HepG2 (cell line): ENCODE measurements around the gene ARL3. TPM values are rescaled to one million over a fixed set of nuclear protein-coding genes. Genes with fewer than 3 reads are reported as not detected.

Experiments used
- CBFB ChIP-seq: sonication (generic); formaldehyde crosslinking; IDR thresholded peaks from 2 replicates; pipeline ENCODE4 v1.4.0; 2020; ENCODE audit warnings: missing genetic modification reagents
- FOXO1 ChIP-seq: sonication (generic); formaldehyde crosslinking; IDR thresholded peaks from 2 replicates; pipeline ENCODE4 v1.4.0; 2020; ENCODE audit warnings: missing genetic modification reagents
- GATAD2A ChIP-seq: IDR thresholded peaks from 2 replicates; pipeline ENCODE4 v1.6.1; 2016
- HDAC1 ChIP-seq: sonication (generic); formaldehyde crosslinking; IDR thresholded peaks from 2 replicates; pipeline ENCODE4 v1.5.1; 2020; ENCODE audit warnings: mild to moderate bottlenecking, missing genetic modification reagents
- HNRNPUL1 ChIP-seq: fragments of 200-400 bp; formaldehyde crosslinking; IDR thresholded peaks from 2 replicates; pipeline ENCODE4 v1.6.1; 2017; ENCODE audit warnings: low read depth, mild to moderate bottlenecking, low read length, moderate library complexity
- KAT8 ChIP-seq: IDR thresholded peaks from 2 replicates; pipeline ENCODE4 v1.6.1; 2016; ENCODE audit warnings: missing genetic modification reagents, missing compliant biosample characterization
- MED1 ChIP-seq: sonication (generic); formaldehyde crosslinking; IDR thresholded peaks from 2 replicates; pipeline ENCODE4 v1.4.0; 2020; ENCODE audit warnings: missing genetic modification reagents
- MED8 ChIP-seq: sonication (generic); formaldehyde crosslinking; IDR thresholded peaks from 2 replicates; pipeline ENCODE4 v1.8.1; 2023; ENCODE audit warnings: mild to moderate bottlenecking, missing genetic modification reagents; ENCODE audit not compliant: insufficient replicate concordance
- NCOA5 ChIP-seq: sonication (generic); formaldehyde crosslinking; IDR thresholded peaks from 2 replicates; pipeline ENCODE4 v1.4.0; 2020; ENCODE audit warnings: missing genetic modification reagents
- PAWR ChIP-seq: sonication (generic); formaldehyde crosslinking; IDR thresholded peaks from 2 replicates; pipeline ENCODE4 v1.4.0; 2020; ENCODE audit warnings: missing genetic modification reagents, mild to moderate bottlenecking, borderline replicate concordance
- SAFB2 ChIP-seq: sonication (generic); formaldehyde crosslinking; IDR thresholded peaks from 2 replicates; pipeline ENCODE4 v1.5.1; 2020; ENCODE audit warnings: missing genetic modification reagents, low read depth, mild to moderate bottlenecking, borderline replicate concordance
- SIN3B ChIP-seq: fragments of 150-350 bp; IDR thresholded peaks from 2 replicates; pipeline ENCODE4 v1.6.1; 2014; ENCODE audit warnings: low read length
- SIX4 ChIP-seq: sonication (generic); formaldehyde crosslinking; IDR thresholded peaks from 2 replicates; pipeline ENCODE4 v1.4.0; 2020; ENCODE audit warnings: missing genetic modification reagents
- SRF ChIP-seq: IDR thresholded peaks from 2 replicates; pipeline ENCODE4 v1.6.1; 2011; ENCODE audit warnings: mild to moderate bottlenecking, low read depth, low read length, moderate library complexity
- SRSF1 ChIP-seq: fragments of 200-400 bp; formaldehyde crosslinking; optimal IDR thresholded peaks from 2 replicates; pipeline ENCODE3; 2017; ENCODE audit warnings: mild to moderate bottlenecking, low read depth, low read length, moderate library complexity
- ZBTB38 ChIP-seq: sonication (generic); formaldehyde crosslinking; IDR thresholded peaks from 2 replicates; pipeline ENCODE4 v1.5.1; 2020; ENCODE audit warnings: mild to moderate bottlenecking, missing genetic modification reagents
- ZNF382 ChIP-seq: sonication (generic); formaldehyde crosslinking; IDR thresholded peaks from 2 replicates; pipeline ENCODE4 v1.5.0; 2020; ENCODE audit warnings: missing genetic modification reagents, mild to moderate bottlenecking, borderline replicate concordance
- ZNF570 ChIP-seq: sonication (generic); formaldehyde crosslinking; IDR thresholded peaks from 2 replicates; pipeline ENCODE4 v1.4.0; 2020; ENCODE audit warnings: mild to moderate bottlenecking, missing genetic modification reagents, borderline replicate concordance
- ZNF589 ChIP-seq: sonication (generic); formaldehyde crosslinking; conservative IDR thresholded peaks from 2 replicates; pipeline ENCODE4 v1.8.0; 2022; ENCODE audit warnings: mild to moderate bottlenecking, moderate library complexity, missing genetic modification reagents
- ZNF720 ChIP-seq: sonication (generic); formaldehyde crosslinking; IDR thresholded peaks from 2 replicates; pipeline ENCODE4 v1.4.0; 2020; ENCODE audit warnings: missing genetic modification reagents
- polyA plus RNA-seq, 8 experiments: library from polyadenylated mRNA; depleted of rRNA in 3 of 8; stranded (reverse) in 7 of 8; unstranded in 1 of 8; fragments of >200 nt; fragmentation: Illumina TruSeq in 4 of 8; extraction: Trizol in 4 of 8; gene quantifications; 2 replicates each; pipeline versions ENCODE4 v1.2.1 to v1.2.3, GENCODE V29; 2011 to 2016; ENCODE audit warnings: low read depth in 4 of 8, missing spikeins in 1 of 8, mixed read lengths in 1 of 8; ENCODE audit not compliant: insufficient read depth in 1 of 8
- total RNA-seq, 5 experiments: library from RNA; depleted of rRNA; stranded (reverse); fragments of >200 nt; fragmentation: Illumina TruSeq; extraction: Trizol; gene quantifications; 2 replicates each; pipeline ENCODE4 v1.2.3, GENCODE V29; 2016; ENCODE audit warnings: low read depth in 1 of 5
- TF ChIP-seq, protein P1 (sequence below): sonication (generic); formaldehyde crosslinking; IDR thresholded peaks from 2 replicates; pipeline ENCODE4 v1.4.0; 2020; ENCODE audit warnings: missing genetic modification reagents
- TF ChIP-seq, protein P2 (sequence below): sonication (generic); formaldehyde crosslinking; IDR thresholded peaks from 2 replicates; pipeline ENCODE4 v1.8.0; 2022; ENCODE audit warnings: mild to moderate bottlenecking, missing genetic modification reagents, borderline replicate concordance
- TF ChIP-seq, protein P3 (sequence below), 2 experiments: sonication (generic) in 1 of 2; formaldehyde crosslinking in 1 of 2; IDR thresholded peaks; 2 replicates each; pipeline versions ENCODE4 v1.5.1 to v1.6.1; 2011 to 2020; ENCODE audit warnings: borderline replicate concordance in 1 of 2, low read depth in 1 of 2, low read length in 1 of 2, mild to moderate bottlenecking in 1 of 2, missing genetic modification reagents in 1 of 2, moderate library complexity in 1 of 2

Gene ARL3
- total and polyA plus RNA-seq, 2 of the 13 experiments (the other 11 are each of a cell fraction or from before 2014, with no cell fraction given), result 5.2 to 6.6 TPM

DNA sequence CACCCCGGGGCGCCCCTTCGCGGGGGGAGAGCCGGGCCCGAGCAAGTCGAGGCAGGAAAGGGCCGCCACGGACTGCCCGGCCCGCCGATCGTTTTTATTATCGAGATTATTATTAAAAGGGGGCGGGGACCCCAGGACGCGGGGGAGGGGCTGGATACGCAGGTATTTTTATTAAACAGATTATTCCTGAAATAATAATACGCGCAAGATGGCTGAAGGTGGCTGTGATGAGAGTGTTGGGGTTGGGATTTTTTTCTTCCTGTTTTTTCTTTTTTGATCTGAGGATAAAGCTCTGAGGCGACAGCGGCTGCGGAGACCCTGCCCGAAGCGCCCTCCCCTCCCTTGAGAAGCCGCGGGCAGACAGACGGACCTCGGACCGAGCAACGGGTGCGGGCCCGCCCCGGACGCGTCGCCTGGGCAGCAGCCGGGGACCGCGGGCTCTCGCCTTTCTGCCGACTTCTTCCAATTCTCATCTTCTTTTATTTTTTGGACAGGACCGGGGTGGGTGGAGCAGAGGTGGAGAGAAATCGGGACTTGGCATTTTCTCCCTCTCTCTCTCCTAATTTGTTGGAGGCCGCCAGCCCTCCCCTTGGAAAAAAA, 71.4 kb downstream of the ARL3 start (continued):
- TF ChIP-seq, protein P1, sequence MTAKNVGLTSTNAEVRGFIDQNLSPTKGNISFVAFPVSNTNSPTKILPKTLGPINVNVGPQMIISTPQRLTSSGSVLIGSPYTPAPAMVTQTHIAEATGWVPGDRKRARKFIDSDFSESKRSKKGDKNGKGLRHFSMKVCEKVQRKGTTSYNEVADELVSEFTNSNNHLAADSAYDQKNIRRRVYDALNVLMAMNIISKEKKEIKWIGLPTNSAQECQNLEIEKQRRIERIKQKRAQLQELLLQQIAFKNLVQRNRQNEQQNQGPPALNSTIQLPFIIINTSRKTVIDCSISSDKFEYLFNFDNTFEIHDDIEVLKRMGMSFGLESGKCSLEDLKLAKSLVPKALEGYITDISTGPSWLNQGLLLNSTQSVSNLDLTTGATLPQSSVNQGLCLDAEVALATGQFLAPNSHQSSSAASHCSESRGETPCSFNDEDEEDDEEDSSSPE (CRISPR knock-in tag), result 0 out of 2 replicates have a peak, but pooled peaks have one; percentile 20
- TF ChIP-seq, protein P2, sequence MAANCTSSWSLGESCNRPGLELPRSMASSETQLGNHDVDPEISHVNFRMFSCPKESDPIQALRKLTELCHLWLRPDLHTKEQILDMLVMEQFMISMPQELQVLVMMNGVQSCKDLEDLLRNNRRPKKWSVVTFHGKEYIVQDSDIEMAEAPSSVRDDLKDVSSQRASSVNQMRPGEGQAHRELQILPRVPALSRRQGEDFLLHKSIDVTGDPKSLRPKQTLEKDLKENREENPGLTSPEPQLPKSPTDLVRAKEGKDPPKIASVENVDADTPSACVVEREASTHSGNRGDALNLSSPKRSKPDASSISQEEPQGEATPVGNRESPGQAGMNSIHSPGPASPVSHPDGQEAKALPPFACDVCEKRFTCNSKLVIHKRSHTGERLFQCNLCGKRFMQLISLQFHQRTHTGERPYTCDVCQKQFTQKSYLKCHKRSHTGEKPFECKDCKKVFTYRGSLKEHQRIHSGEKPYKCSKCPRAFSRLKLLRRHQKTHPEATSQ (CRISPR knock-in tag), result no peak
- TF ChIP-seq CBFB (CRISPR knock-in tag) (no peak), SIN3B (no peak), ZNF570 (no peak), HNRNPUL1 (no peak), SIX4 (CRISPR knock-in tag) (no peak), ZNF720 (no peak), ZBTB38 (no peak), MED8 (CRISPR knock-in tag) (no peak), GATAD2A (CRISPR knock-in tag) (no peak), SAFB2 (CRISPR knock-in tag) (no peak; the same call in 1 of the 2 replicates), HDAC1 (no peak), SRF (no peak), SRSF1 (peak; percentile 8), ZNF589 (CRISPR knock-in tag) (no peak), NCOA5 (no peak), MED1 (CRISPR knock-in tag) (no peak), ZNF382 (CRISPR knock-in tag) (no peak), PAWR (CRISPR knock-in tag) (no peak), FOXO1 (CRISPR knock-in tag) (no peak), KAT8 (CRISPR knock-in tag) (no peak)
- TF ChIP-seq, protein P3, sequence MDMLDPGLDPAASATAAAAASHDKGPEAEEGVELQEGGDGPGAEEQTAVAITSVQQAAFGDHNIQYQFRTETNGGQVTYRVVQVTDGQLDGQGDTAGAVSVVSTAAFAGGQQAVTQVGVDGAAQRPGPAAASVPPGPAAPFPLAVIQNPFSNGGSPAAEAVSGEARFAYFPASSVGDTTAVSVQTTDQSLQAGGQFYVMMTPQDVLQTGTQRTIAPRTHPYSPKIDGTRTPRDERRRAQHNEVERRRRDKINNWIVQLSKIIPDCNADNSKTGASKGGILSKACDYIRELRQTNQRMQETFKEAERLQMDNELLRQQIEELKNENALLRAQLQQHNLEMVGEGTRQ (IDR thresholded peaks at IDR 0.05; ENCODE audit: low read depth, low read length), result no peak
- TF ChIP-seq, protein P3 (CRISPR knock-in tag; IDR thresholded peaks at IDR 0.05; ENCODE audit: borderline replicate concordance), result no peak
